GM23248 (cell line): ENCODE results near the gene PTPRH. TPM values are rescaled to one million over a fixed set of nuclear protein-coding genes. Genes with fewer than 3 reads are reported as not detected.

Experiments
- DNase-seq: peaks from one replicate; pipeline ENCODE4 v3.0.0-alpha.2; 2015
- H2AFZ ChIP-seq: fragments of 200-600 bp; sonication (generic); 2 replicates; pipeline ENCODE4 v1.6.1; 2016; ENCODE audit warnings: antibody characterized with exemption
- H3F3A ChIP-seq: fragments of 200-600 bp; sonication (generic); 2 replicates; pipeline ENCODE4 v1.6.1; 2016; ENCODE audit warnings: mild to moderate bottlenecking, antibody characterized with exemption, mixed run types; ENCODE audit not compliant: insufficient read depth
- H3K27ac ChIP-seq: fragments of 200-600 bp; sonication (generic); 2 replicates; pipeline ENCODE4 v1.5.1; 2016; ENCODE audit warnings: mild to moderate bottlenecking
- H3K27me3 ChIP-seq: fragments of 200-600 bp; sonication (generic); replicated peaks from 2 replicates; pipeline ENCODE4 v1.6.1; 2016; ENCODE audit warnings: mild to moderate bottlenecking; ENCODE audit not compliant: insufficient read depth
- H3K36me3 ChIP-seq: fragments of 200-600 bp; sonication (generic); 2 replicates; pipeline ENCODE4 v1.6.1; 2016; ENCODE audit warnings: low read depth, mild to moderate bottlenecking
- H3K4me1 ChIP-seq: fragments of 200-600 bp; sonication (generic); 2 replicates; pipeline ENCODE4 v1.6.1; 2016; ENCODE audit warnings: mild to moderate bottlenecking; ENCODE audit not compliant: insufficient read depth
- H3K4me2 ChIP-seq: fragments of 200-600 bp; sonication (generic); one replicate; pipeline ENCODE4 v1.6.1; 2016; ENCODE audit warnings: mild to moderate bottlenecking; ENCODE audit not compliant: unreplicated experiment
- H3K4me3 ChIP-seq: fragments of 200-600 bp; sonication (generic); 2 replicates; pipeline ENCODE4 v1.5.1; 2016; ENCODE audit warnings: mild to moderate bottlenecking
- H3K79me2 ChIP-seq: fragments of 200-600 bp; sonication (generic); 2 replicates; pipeline ENCODE4 v1.6.1; 2016; ENCODE audit warnings: mild to moderate bottlenecking; ENCODE audit not compliant: insufficient read depth
- H3K9ac ChIP-seq: fragments of 200-600 bp; sonication (generic); 2 replicates; pipeline ENCODE4 v1.6.1; 2016; ENCODE audit warnings: mild to moderate bottlenecking
- H3K9me2 ChIP-seq: fragments of 200-600 bp; sonication (generic); 2 replicates; pipeline ENCODE4 v1.6.1; 2016; ENCODE audit warnings: mixed run types, mild to moderate bottlenecking, moderate library complexity; ENCODE audit not compliant: insufficient read depth
- H3K9me3 ChIP-seq: fragments of 200-600 bp; sonication (generic); one replicate; pipeline ENCODE4 v1.6.1; 2017; ENCODE audit warnings: low read depth
- H4K20me1 ChIP-seq: fragments of 200-600 bp; sonication (generic); 2 replicates; pipeline ENCODE4 v1.6.0; 2016; ENCODE audit not compliant: insufficient read depth
- EZH2 ChIP-seq: fragments of 200-600 bp; sonication (generic); IDR thresholded peaks from 2 replicates; pipeline ENCODE4 v1.6.1; 2018; ENCODE audit warnings: antibody characterized with exemption, mild to moderate bottlenecking; ENCODE audit not compliant: insufficient read depth, poor library complexity, severe bottlenecking
- EZH2phosphoT487 ChIP-seq: fragments of 200-600 bp; sonication (generic); IDR thresholded peaks from 2 replicates; pipeline ENCODE4 v1.6.1; 2018; ENCODE audit warnings: antibody characterized with exemption, moderate library complexity, mild to moderate bottlenecking, low read depth; ENCODE audit not compliant: insufficient read depth
- WGBS, 2 experiments: methylation state at CpG; one replicate each; pipeline ENCODE4 v1.1.6; 2015 to 2017; ENCODE audit warnings: low lambda C conversion rate in 2 of 2, low coverage in 1 of 2; ENCODE audit errors: missing lambda C conversion rate in 2 of 2; 5-methylcytosine and 5-hydroxymethylcytosine counted together
- in situ Hi-C: fragments of 300-500 bp; cut with MboI; formaldehyde crosslinking; loops from 2 replicates; pipeline ENCODE4 v1.15.0; 2020
- polyA plus RNA-seq: library from polyadenylated mRNA; unstranded; fragments of >200 nt; fragmentation: Nextera tagmentation; extraction: Ambion mirVana; gene quantifications from 2 replicates; pipeline ENCODE4 v1.2.1, GENCODE V29; 2016
- total RNA-seq: library from RNA; depleted of rRNA; stranded (reverse); fragments of >200 nt; shearing (Covaris generic); gene quantifications from 2 replicates; pipeline ENCODE4 v1.2.3, GENCODE V29; 2014

Gene PTPRH
- total and polyA plus RNA-seq, 2 experiments from 2014 or later = 0.28 to 0.43 TPM

GRCh38 chr19:55228015-55228391 lies 18.7 kb upstream of the PTPRH start:
- Histone ChIP-seq H3K4me1 (no peaks in the 10 kb centered on the region), H3K4me2 (no peak overlapping the region), H2AFZ (no peak overlapping the region), H3K9ac (no peak overlapping the region), H3F3A (no peaks in the 10 kb centered on the region), H3K9me3 (no peaks in the 10 kb centered on the region), H3K4me3 (no peak overlapping the region), H3K9me2 (no peaks in the 10 kb centered on the region), H3K27ac (no peak overlapping the region), H3K79me2 (no peaks in the 10 kb centered on the region; the same call in 1 of the 2 replicates), H3K27me3 (no peaks in the 10 kb centered on the region), H3K36me3 (0 out of 2 replicates have a peak, but pooled peaks cover 2% of the 10 kb centered on the region), H4K20me1 (no peaks in the 10 kb centered on the region)
- no peak for DNase-seq
- in situ Hi-C loops = no loop called here
- no peak for TF ChIP-seq EZH2
- no peak for TF ChIP-seq EZH2phosphoT487
- 70 to 73% methylated on average over 17 of the region's 17 CpGs for WGBS, 2 experiments

- Histone ChIP-seq H3K36me3 (no peaks in the 10 kb centered on the region), H3K4me2 (no peak overlapping the region), H2AFZ (no peak overlapping the region), H3K4me3 (no peak overlapping the region), H3K9me3 (no peaks in the 10 kb centered on the region), H3K79me2 (no peaks in the 10 kb centered on the region), H3K27ac (no peak overlapping the region), H3K4me1 (no peaks in the 10 kb centered on the region), H3K27me3 (no peaks in the 10 kb centered on the region), H4K20me1 (no peaks in the 10 kb centered on the region), H3F3A (no peaks in the 10 kb centered on the region), H3K9ac (no peak overlapping the region), H3K9me2 (no peaks in the 10 kb centered on the region)
- in situ Hi-C loops = no loop called here
- WGBS, 2 experiments = 84 to 86% methylated on average over 25 of the region's 25 CpGs
- no peak for DNase-seq
- TF ChIP-seq EZH2phosphoT487 (no peak), EZH2 (no peak)
These were observed 18.1 kb upstream of the PTPRH start for GRCh38 chr19:55227241-55228014.

- Histone ChIP-seq H3K4me1 (no peaks in the 10 kb centered on the region), H3F3A (no peaks in the 10 kb centered on the region), H3K9ac (no peak overlapping the region), H3K36me3 (no peaks in the 10 kb centered on the region), H3K79me2 (no peaks in the 10 kb centered on the region), H3K4me3 (no peak overlapping the region), H3K9me2 (no peaks in the 10 kb centered on the region), H4K20me1 (no peaks in the 10 kb centered on the region), H3K9me3 (no peaks in the 10 kb centered on the region), H3K4me2 (no peak overlapping the region), H3K27me3 (no peaks in the 10 kb centered on the region), H3K27ac (no peak overlapping the region), H2AFZ (no peak overlapping the region)
- TF ChIP-seq EZH2 (no peak), EZH2phosphoT487 (no peak)
- in situ Hi-C loops = no loop called here
- 67% methylated on average over 18 of the region's 18 CpGs for WGBS, 2 experiments
- no peak for DNase-seq
These were observed 17.5 kb upstream of the PTPRH start for GRCh38 chr19:55226788-55227187.

GRCh38 chr19:55226273-55226672 lies 17.0 kb upstream of the PTPRH start:
- H3K9me3 ChIP-seq = no peaks in the 10 kb centered on the region
- DNase-seq = no peak
- H3K79me2 ChIP-seq = no peaks in the 10 kb centered on the region
- no peaks in the 10 kb centered on the region for H3K9me2 ChIP-seq
- H3K4me3 ChIP-seq = no peak overlapping the region
- H3K36me3 ChIP-seq = no peaks in the 10 kb centered on the region
- H3K27ac ChIP-seq = no peak overlapping the region
- H3K27me3 ChIP-seq = no peaks in the 10 kb centered on the region
- WGBS, 2 experiments = 74 to 77% methylated on average over 9 of the region's 9 CpGs
- in situ Hi-C loops = no loop called here
- TF ChIP-seq EZH2phosphoT487 (no peak), EZH2 (no peak)
- H2AFZ ChIP-seq = no peak overlapping the region
- H3K9ac ChIP-seq = no peak overlapping the region
- H3K4me2 ChIP-seq = no peak overlapping the region
- no peaks in the 10 kb centered on the region for H3F3A ChIP-seq
- no peaks in the 10 kb centered on the region for H3K4me1 ChIP-seq
- H4K20me1 ChIP-seq = no peaks in the 10 kb centered on the region
